Measurements from ENCODE around the gene MYG1. TPM values are rescaled to one million over a fixed set of nuclear protein-coding genes. Genes with fewer than 3 reads are reported as not detected.

MYG1 gene
- total RNA-seq, 1 experiment from 2014 or later: 104 TPM

- Histone ChIP-seq H3K36me3 (ENCODE audit: control insufficient read depth in 1 of 2, insufficient read depth in 2 of 2, low read length in 2 of 2) (peaks cover 6 to 21% of the 10 kb centered on the region in 2 experiments; a peak in 2 of 4 replicates), H3K27ac (ENCODE audit: low read depth, low read length) (peak within 1 kb of the TSS; percentile 61)
- intact Hi-C loops (cut with micrococcal nuclease): loop anchor here (1.0 kb wide), 1 partner anchor 49 kb away; no protein-coding TSS in a partner anchor
These were observed 31.4 kb upstream of the MYG1 start, which contains the start of gene ESPL1 for GRCh38 chr12:53267999-53268629. ESPL1 (plus strand) TSS chr12:53268299; CDS start chr12:53268767, 468 bp downstream.

More at GRCh38 chr12:53267999-53268629, 31.4 kb upstream of the MYG1 start, which contains the start of gene ESPL1:
- TF ChIP-seq EGR1 (IDR thresholded peaks at IDR 0.05; ENCODE audit: low read depth) (peak; percentile 98), SIN3A (IDR thresholded peaks at IDR 0.05; ENCODE audit: low read depth) (peak; percentile 86), MAX (IDR thresholded peaks at IDR 0.05) (peak; percentile 80), RAD21 (IDR thresholded peaks at IDR 0.05; ENCODE audit: low read depth) (peak; percentile 53), SRF (IDR thresholded peaks at IDR 0.05; ENCODE audit: low read depth) (no peak), TCF7L2 (IDR thresholded peaks at IDR 0.05; ENCODE audit: borderline replicate concordance, extremely low read depth, insufficient read depth, insufficient read length) (no peak), ATF3 (IDR thresholded peaks at IDR 0.05) (no peak), ZFX (IDR thresholded peaks at IDR 0.05) (peak; percentile 79; the same call in 1 of the 2 replicates), JUND (IDR thresholded peaks at IDR 0.05) (no peak), SP1 (IDR thresholded peaks at IDR 0.05; ENCODE audit: low read depth) (peak; percentile 84), CTCF (IDR thresholded peaks at IDR 0.05 in 2 of 3, conservative IDR thresholded peaks at IDR 0.05 in 1 of 3; ENCODE audit: borderline replicate concordance in 1 of 3, insufficient read depth in 1 of 3, low read depth in 2 of 3, low read length in 2 of 3) (peak in 1 of 3 experiments; percentile 33; a peak in 3 of 6 replicates), POLR2A (IDR thresholded peaks at IDR 0.05; ENCODE audit: borderline replicate concordance, extremely low read depth, insufficient read depth, insufficient read length) (no peak), POLR2AphosphoS5 (IDR thresholded peaks at IDR 0.05; ENCODE audit: low read depth, low read length) (peak; percentile 76), ZNF274 (IDR thresholded peaks at IDR 0.05; ENCODE audit: low read depth, low read length) (no peak)
- Histone ChIP-seq H3K9me2 (ENCODE audit: insufficient read depth) (no peaks in the 10 kb centered on the region), H3K9ac (ENCODE audit: low read length) (peak within 1 kb of the TSS; percentile 81), H3K4me1 (ENCODE audit: control insufficient read depth in 1 of 2, insufficient read depth in 2 of 2, low read length in 2 of 2) (peaks cover 11 to 28% of the 10 kb centered on the region in 2 experiments), H3K79me2 (ENCODE audit: insufficient read depth, low read length) (peaks cover 25% of the 10 kb centered on the region), H2AFZ (ENCODE audit: low read depth, low read length, poor library complexity, severe bottlenecking) (peak within 1 kb of the TSS; percentile 56), H3K27me3 (ENCODE audit: insufficient read depth, low read length) (no peaks in the 10 kb centered on the region), H3K9me3 (ENCODE audit: control insufficient read depth in 1 of 2, insufficient read depth in 1 of 2, low read depth in 1 of 2, low read length in 2 of 2) (no peaks in the 10 kb centered on the region), H3K4me2 (ENCODE audit: low read length) (peak within 1 kb of the TSS; percentile 72), H3K4me3 (replicated peaks in 1 of 2; ENCODE audit: low read depth in 1 of 2, low read length in 2 of 2) (peak within 1 kb of the TSS; percentile 65 to 81), H4K20me1 (ENCODE audit: insufficient read depth) (no peaks in the 10 kb centered on the region)
- ChIA-PET RAD21 (ENCODE audit: low non-redundant PET in 1 of 2, low total read pairs in 2 of 2, uncharacterized antibody in 2 of 2, unreplicated experiment in 2 of 2) (interaction anchor here in 1 of 2 experiments (1.2 kb wide), 1 partner anchor 17 kb away, joined by 3 read pairs; a partner anchor contains a TSS), CTCF (interaction anchor here (0.7 to 1.5 kb wide), 7 partner anchors 9 to 202 kb away, joined by 3 to 7 read pairs (median 4); no protein-coding TSS in a partner anchor), POLR2A (interaction anchor here (0.7 to 1.0 kb wide), 3 partner anchors 14 to 71 kb away, joined by 3 read pairs; partner anchors contain the start of gene AAAS)
- ATAC-seq (peak; percentile 91), DNase-seq (ENCODE audit: low read depth, low spot score) (peak; percentile 38)
- no TSS peak for BruUV-seq (replicated peaks)
